Measurements from ENCODE around the gene NUP98.

The NUP98 gene

DNA sequence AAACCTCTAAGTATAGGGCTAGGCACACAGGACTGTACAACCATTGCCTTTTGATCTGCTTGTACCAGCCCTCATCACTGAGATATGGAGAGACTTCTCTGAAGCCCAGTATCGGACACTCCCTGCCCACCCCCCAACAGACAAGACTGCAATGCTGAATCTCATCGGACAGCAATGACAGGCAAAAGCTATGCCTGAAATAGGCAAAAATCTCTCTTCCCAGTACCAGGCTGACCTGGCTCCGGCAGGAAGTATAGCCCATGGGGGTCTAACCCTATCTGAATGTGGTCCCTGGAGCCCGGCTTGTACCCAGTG is 37.0 kb upstream of the NUP98 start:
- no peak overlapping the region for H3K4me3 ChIP-seq (ENCODE audit: low read depth, low read length)
- DNase-seq (ENCODE audit: low read depth), result no peak
- TF ChIP-seq, protein P1, sequence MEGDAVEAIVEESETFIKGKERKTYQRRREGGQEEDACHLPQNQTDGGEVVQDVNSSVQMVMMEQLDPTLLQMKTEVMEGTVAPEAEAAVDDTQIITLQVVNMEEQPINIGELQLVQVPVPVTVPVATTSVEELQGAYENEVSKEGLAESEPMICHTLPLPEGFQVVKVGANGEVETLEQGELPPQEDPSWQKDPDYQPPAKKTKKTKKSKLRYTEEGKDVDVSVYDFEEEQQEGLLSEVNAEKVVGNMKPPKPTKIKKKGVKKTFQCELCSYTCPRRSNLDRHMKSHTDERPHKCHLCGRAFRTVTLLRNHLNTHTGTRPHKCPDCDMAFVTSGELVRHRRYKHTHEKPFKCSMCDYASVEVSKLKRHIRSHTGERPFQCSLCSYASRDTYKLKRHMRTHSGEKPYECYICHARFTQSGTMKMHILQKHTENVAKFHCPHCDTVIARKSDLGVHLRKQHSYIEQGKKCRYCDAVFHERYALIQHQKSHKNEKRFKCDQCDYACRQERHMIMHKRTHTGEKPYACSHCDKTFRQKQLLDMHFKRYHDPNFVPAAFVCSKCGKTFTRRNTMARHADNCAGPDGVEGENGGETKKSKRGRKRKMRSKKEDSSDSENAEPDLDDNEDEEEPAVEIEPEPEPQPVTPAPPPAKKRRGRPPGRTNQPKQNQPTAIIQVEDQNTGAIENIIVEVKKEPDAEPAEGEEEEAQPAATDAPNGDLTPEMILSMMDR (IDR thresholded peaks at IDR 0.05; ENCODE audit: control insufficient read depth, extremely low read depth, insufficient read depth), result no peak

DNA sequence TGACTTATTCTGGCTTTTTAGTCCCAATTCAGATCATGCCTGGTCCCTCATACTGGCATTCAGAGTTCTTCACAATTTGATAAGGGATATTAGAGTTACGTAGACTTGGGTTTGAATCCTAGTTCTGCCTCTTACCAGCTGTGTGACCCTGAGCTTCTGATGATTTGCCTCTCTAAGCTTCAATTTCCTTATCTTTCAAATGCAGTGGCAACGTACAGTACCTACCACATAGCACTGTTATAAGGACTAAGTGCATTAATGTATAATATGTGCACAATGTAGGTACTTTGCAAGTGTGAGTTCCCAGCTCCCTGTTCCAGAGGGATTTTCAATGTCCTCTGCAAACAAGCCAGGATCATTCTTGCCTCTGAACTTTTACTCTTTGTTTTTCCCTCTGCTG is 36.1 kb upstream of the NUP98 start:
- TF ChIP-seq, protein P1 (IDR thresholded peaks at IDR 0.05; ENCODE audit: control insufficient read depth, extremely low read depth, insufficient read depth), result no peak
- H3K4me3 ChIP-seq (ENCODE audit: low read depth, low read length), result no peak overlapping the region
- DNase-seq (ENCODE audit: low read depth), result no peak

DNA sequence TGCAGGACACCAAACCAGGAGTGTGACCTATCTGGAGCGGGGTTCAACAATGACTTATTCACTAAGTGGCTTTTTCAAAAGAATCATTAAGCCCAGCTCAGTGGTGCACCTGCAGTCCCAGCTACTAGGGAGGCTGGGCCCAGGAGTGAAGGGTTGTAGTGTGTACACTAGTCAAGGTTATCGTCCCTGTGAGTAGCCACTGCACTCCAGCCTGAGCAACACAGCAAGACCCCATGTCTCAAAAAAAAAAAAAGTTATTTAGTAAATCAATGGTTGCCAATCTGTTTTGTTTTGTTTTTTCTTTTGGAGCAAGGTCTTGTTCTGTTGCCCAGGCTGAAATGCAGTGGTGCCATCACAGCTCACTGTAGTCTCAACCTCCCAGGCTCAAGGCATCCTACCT is 35.5 kb upstream of the NUP98 start:
- TF ChIP-seq, protein P1 (IDR thresholded peaks at IDR 0.05; ENCODE audit: control insufficient read depth, extremely low read depth, insufficient read depth), result no peak
- H3K4me3 ChIP-seq (ENCODE audit: low read depth, low read length), result no peak overlapping the region
- DNase-seq (ENCODE audit: low read depth), result no peak

DNA sequence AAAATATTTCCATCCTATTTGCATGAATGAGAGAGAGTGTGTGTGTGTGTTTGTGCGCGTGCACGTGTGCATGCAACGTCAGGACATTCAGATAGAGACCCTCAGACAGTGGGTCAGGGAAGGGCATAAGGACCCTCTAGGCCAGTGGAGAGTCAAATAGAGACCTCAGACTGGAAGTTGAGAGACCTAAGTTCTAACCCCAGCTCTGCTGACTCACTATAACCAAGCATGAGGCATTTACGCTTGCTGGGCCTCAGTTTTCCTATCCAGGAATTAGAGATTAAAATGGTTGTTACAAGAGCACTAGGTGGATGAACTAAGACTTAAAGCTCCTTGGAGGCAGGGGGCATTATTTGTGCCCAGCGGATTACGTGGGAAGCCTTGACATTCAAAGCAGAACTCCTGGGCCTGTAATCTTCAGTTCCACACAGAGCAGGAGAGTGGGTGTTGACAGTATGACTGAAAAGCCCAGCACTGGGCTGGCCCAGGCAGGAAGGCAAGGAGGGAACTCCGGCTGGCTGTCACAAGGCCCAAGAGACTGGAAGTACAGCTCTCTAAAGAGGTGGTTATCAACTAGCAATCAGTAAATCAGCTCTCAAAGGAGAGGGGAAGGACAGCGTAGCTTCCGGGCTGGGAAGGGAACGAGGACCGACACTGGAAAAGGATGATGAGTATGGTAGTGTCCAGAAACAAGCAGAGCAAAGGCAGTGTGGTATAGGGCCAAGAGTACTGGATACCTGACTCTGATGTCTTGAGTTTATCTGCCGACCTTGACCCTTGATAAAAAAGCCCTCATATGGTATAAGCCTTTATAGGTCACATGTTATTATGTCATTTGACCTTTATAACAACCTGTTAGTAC is 34.3 kb upstream of the NUP98 start:
- no peak overlapping the region for H3K4me3 ChIP-seq (ENCODE audit: low read depth, low read length)
- no peak for DNase-seq (ENCODE audit: low read depth)
- TF ChIP-seq, protein P1 (IDR thresholded peaks at IDR 0.05; ENCODE audit: control insufficient read depth, extremely low read depth, insufficient read depth), result no peak

DNA sequence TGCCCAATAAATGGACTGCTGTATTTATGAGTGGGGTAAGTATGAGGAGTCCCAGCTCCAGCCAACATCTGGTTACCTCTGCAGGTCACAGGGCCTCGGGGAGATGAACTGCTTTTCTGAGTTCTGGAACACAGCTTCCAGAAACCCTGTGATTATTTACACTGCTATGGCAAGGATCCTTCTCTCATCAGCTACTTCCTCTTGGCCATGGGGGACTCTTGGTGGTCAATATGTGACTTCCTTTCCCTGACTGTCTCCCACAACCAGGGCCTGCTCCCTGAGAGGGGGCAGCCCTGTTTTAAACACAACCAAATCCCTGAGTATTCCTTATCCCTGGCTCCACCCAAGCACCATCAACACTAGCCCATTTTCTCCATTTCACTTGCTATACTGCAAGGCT is 33.4 kb upstream of the NUP98 start:
- TF ChIP-seq, protein P1 (IDR thresholded peaks at IDR 0.05; ENCODE audit: control insufficient read depth, extremely low read depth, insufficient read depth), result no peak
- no peak for DNase-seq (ENCODE audit: low read depth)
- no peak overlapping the region for H3K4me3 ChIP-seq (ENCODE audit: low read depth, low read length)

DNA sequence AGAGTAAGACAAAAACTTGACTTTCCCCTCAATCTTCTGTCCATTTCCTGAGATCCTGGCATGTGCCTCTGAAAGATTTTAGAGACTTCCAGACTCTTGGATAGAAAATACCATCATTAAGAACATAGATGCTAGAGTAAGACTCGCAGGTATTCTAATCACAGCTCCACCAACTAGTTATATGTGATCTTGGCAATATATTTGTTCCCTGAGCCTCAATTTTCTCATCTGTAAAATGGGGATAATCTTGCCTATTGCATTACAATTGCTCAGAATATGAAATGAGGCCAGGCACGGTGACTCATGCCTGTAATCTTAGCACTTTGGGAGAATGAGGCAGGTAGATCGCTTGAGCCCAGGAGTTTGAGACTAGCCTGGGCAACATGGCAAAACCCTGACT is 32.7 kb upstream of the NUP98 start:
- TF ChIP-seq, protein P1 (IDR thresholded peaks at IDR 0.05; ENCODE audit: control insufficient read depth, extremely low read depth, insufficient read depth), result no peak
- no peak overlapping the region for H3K4me3 ChIP-seq (ENCODE audit: low read depth, low read length)
- DNase-seq (ENCODE audit: low read depth), result no peak
